HepG2 (cell line): Measurements from ENCODE around the gene RPL34. TPM values are rescaled to one million over a fixed set of nuclear protein-coding genes. Genes with fewer than 3 reads are reported as not detected.

ENCODE experiments used
- ATAC-seq: fragments of 200-7000 bp; cut with Tn5 transposase; 3 replicates; pipeline ENCODE4 v1.9.1; 2020; ENCODE audit warnings: mild to moderate bottlenecking, moderate library complexity
- BruUV-seq: library from RNA; stranded (reverse); fragments of 400-500 nt; replicated peaks from 2 replicates; lab custom pipeline; 2021; lab: Mats Ljungman, UMichigan
- CTCF ChIA-PET: fragments of 300-600 bp; formaldehyde crosslinking; extraction: SDS; loops from one replicate; lab custom pipeline; 2021; ENCODE audit warnings: low total read pairs, inconsistent platforms, low intra/inter-chr PET ratio; lab: Yijun Ruan, JAX
- POLR2A ChIA-PET: fragments of 350-600 bp; sonication (Branson Sonifier 250); formaldehyde crosslinking; loops from one replicate; lab custom pipeline; 2020; ENCODE audit warnings: antibody characterized with exemption, inconsistent platforms; lab: Yijun Ruan, JAX
- DNase-seq: peaks from one replicate; pipeline ENCODE4 v3.0.0-alpha.2; 2015; ENCODE audit warnings: low spot score
- FAIRE-seq: peaks from 3 replicates; lab custom pipeline; 2011; peaks lifted over from hg19 to GRCh38; lab: Jason Lieb, UNC
- H2AFZ ChIP-seq: one replicate; pipeline ENCODE4 v1.6.1; 2011; ENCODE audit warnings: low read length, inconsistent platforms
- H3K27ac ChIP-seq: fragments of 300-600 bp; 3 replicates; pipeline ENCODE4 v1.8.0; 2011; ENCODE audit warnings: mixed run types, mild to moderate bottlenecking, mixed read lengths, low read length, inconsistent platforms; ENCODE audit not compliant: insufficient read depth; ENCODE audit errors: extremely low read length
- H3K27me3 ChIP-seq, 2 experiments: fragments of 200-600 bp in 1 of 2; 2 replicates in 1 of 2; 3 replicates in 1 of 2; pipeline versions ENCODE4 v1.6.0 to v1.8.0; 2011; ENCODE audit warnings: low read length in 2 of 2, mild to moderate bottlenecking in 2 of 2, moderate library complexity in 2 of 2, inconsistent platforms in 1 of 2; ENCODE audit not compliant: insufficient read depth in 2 of 2, control insufficient read depth in 1 of 2
- H3K36me3 ChIP-seq, 2 experiments: fragments of 200-600 bp in 1 of 2; replicated peaks in 1 of 2; 2 replicates in 1 of 2; 3 replicates in 1 of 2; pipeline versions ENCODE4 v1.5.1 to v1.8.0; 2011; ENCODE audit warnings: low read length in 2 of 2, inconsistent platforms in 1 of 2; ENCODE audit not compliant: insufficient read depth in 2 of 2, control insufficient read depth in 1 of 2
- H3K4me1 ChIP-seq: 2 replicates; pipeline ENCODE4 v1.5.1; 2012; ENCODE audit warnings: low read length, inconsistent platforms; ENCODE audit not compliant: insufficient read depth
- H3K4me2 ChIP-seq: 2 replicates; pipeline ENCODE4 v1.6.0; 2011; ENCODE audit warnings: low read depth, low read length, inconsistent platforms
- H3K4me3 ChIP-seq, 3 experiments: fragments of 200-600 bp in 1 of 3; sonication (generic), shearing (Covaris generic) in 1 of 3; replicated peaks in 1 of 3; 2 replicates each; pipeline ENCODE4 v1.5.1; 2011 to 2016; ENCODE audit warnings: low read length in 3 of 3, inconsistent platforms in 2 of 3, low read depth in 2 of 3, mild to moderate bottlenecking in 2 of 3, control low read depth in 1 of 3, mixed read lengths in 1 of 3; ENCODE audit not compliant: insufficient read depth in 1 of 3
- H3K79me2 ChIP-seq: one replicate; pipeline ENCODE4 v1.6.1; 2011; ENCODE audit warnings: low read length, inconsistent platforms; ENCODE audit not compliant: insufficient read depth
- H3K9ac ChIP-seq: 2 replicates; pipeline ENCODE4 v1.6.0; 2011; ENCODE audit warnings: mild to moderate bottlenecking, low read depth, low read length, inconsistent platforms; ENCODE audit not compliant: insufficient read depth
- H3K9me3 ChIP-seq: 2 replicates; pipeline ENCODE4 v1.5.1; 2012; ENCODE audit warnings: mild to moderate bottlenecking, low read length
- H4K20me1 ChIP-seq: 2 replicates; pipeline ENCODE4 v1.6.0; 2011; ENCODE audit warnings: inconsistent platforms, mild to moderate bottlenecking, low read length, moderate library complexity; ENCODE audit not compliant: insufficient read depth
- CENPBD1 ChIP-seq: sonication (generic); formaldehyde crosslinking; IDR thresholded peaks from 2 replicates; pipeline ENCODE4 v1.8.0; 2022; ENCODE audit warnings: missing genetic modification reagents, low read depth, mild to moderate bottlenecking, borderline replicate concordance
- NR0B2 ChIP-seq: sonication (generic); formaldehyde crosslinking; IDR thresholded peaks from 2 replicates; pipeline ENCODE4 v1.4.0; 2020; ENCODE audit warnings: mild to moderate bottlenecking, missing genetic modification reagents
- PATZ1 ChIP-seq: sonication (generic); formaldehyde crosslinking; IDR thresholded peaks from 2 replicates; pipeline ENCODE4 v1.4.0; 2020; ENCODE audit warnings: missing genetic modification reagents
- PRDM10 ChIP-seq: sonication (generic); formaldehyde crosslinking; IDR thresholded peaks from 2 replicates; pipeline ENCODE4 v1.4.0; 2020; ENCODE audit warnings: low read depth, missing genetic modification reagents
- ZBTB46 ChIP-seq: sonication (generic); formaldehyde crosslinking; IDR thresholded peaks from 2 replicates; pipeline ENCODE4 v1.4.0; 2020; ENCODE audit warnings: mild to moderate bottlenecking, missing genetic modification reagents, borderline replicate concordance
- WGBS: methylation state at CpG from one replicate; pipeline ENCODE4 v1.1.6; 2017; ENCODE audit warnings: low lambda C conversion rate; 5-methylcytosine and 5-hydroxymethylcytosine counted together
- in situ Hi-C: cut with HindIII; loops from 2 replicates; pipeline ENCODE4 v1.10.0; 2017; ENCODE audit warnings: low pct_unique_long_range_greater_than_20kb; ENCODE audit not compliant: extremely low pct_ligation_motif_present
- intact Hi-C: fragments of 100-400 bp; cut with micrococcal nuclease; formaldehyde crosslinking; loops from one replicate; pipeline ENCODE4 v1.10.0; 2022; ENCODE audit not compliant: unreplicated experiment
- polyA plus RNA-seq, 8 experiments: library from polyadenylated mRNA; depleted of rRNA in 3 of 8; stranded (reverse) in 7 of 8; unstranded in 1 of 8; fragments of >200 nt; fragmentation: Illumina TruSeq in 4 of 8; extraction: Trizol in 4 of 8; gene quantifications; 2 replicates each; pipeline versions ENCODE4 v1.2.1 to v1.2.3, GENCODE V29; 2011 to 2016; ENCODE audit warnings: low read depth in 4 of 8, missing spikeins in 1 of 8, mixed read lengths in 1 of 8; ENCODE audit not compliant: insufficient read depth in 1 of 8
- total RNA-seq, 5 experiments: library from RNA; depleted of rRNA; stranded (reverse); fragments of >200 nt; fragmentation: Illumina TruSeq; extraction: Trizol; gene quantifications; 2 replicates each; pipeline ENCODE4 v1.2.3, GENCODE V29; 2016; ENCODE audit warnings: low read depth in 1 of 5

The RPL34 gene
- total and polyA plus RNA-seq, 2 of the 13 experiments (the other 11 are each of a cell fraction or from before 2014, with no cell fraction given), result 2,235 to 3,985 TPM

GRCh38 chr4:108601532-108601931, 18.8 kb upstream of the RPL34 start:
- H2AFZ ChIP-seq, result no peak overlapping the region
- POLR2A ChIA-PET, result interaction anchor here (0.6 kb wide), 1 partner anchor 55 kb away, joined by 3 read pairs; no protein-coding TSS in a partner anchor

More at GRCh38 chr4:108601532-108601931, 18.8 kb upstream of the RPL34 start:
- no peaks in the 10 kb centered on the region for H3K36me3 ChIP-seq
- H3K9me3 ChIP-seq, result no peaks in the 10 kb centered on the region
- in situ Hi-C loops (no loop called here), intact Hi-C loops (no loop called here)
- no peaks in the 10 kb centered on the region for H3K27me3 ChIP-seq
- no TSS peak for BruUV-seq
- no peak overlapping the region for H3K27ac ChIP-seq
- no peaks in the 10 kb centered on the region for H4K20me1 ChIP-seq
- DNase-seq (no peak), FAIRE-seq (no peak), ATAC-seq (no peak)
- CTCF ChIA-PET, result no interaction called here
- no peak overlapping the region for H3K4me3 ChIP-seq
- no peak overlapping the region for H3K4me2 ChIP-seq
- TF ChIP-seq PRDM10 (CRISPR knock-in tag) (no peak), PATZ1 (no peak), CENPBD1 (CRISPR knock-in tag) (no peak), NR0B2 (no peak), ZBTB46 (CRISPR knock-in tag) (no peak)
- H3K79me2 ChIP-seq, result no peaks in the 10 kb centered on the region
- WGBS, result 18% methylated on average over 1 of the region's 1 CpG
- H3K9ac ChIP-seq, result no peak overlapping the region
- H3K4me1 ChIP-seq, result no peaks in the 10 kb centered on the region
